Ammon's horn (tissue), 1 donor: ENCODE data around the gene CSTF3.
A peak's percentile ranks its signal among the peaks of the same experiment; 100 is the strongest.
"Not testable (repeated sequence)": the region's sequence is repeated elsewhere in the genome, so short reads cannot be mapped to it uniquely, and the experiment has no call there.

ENCODE experiments used
- DNase-seq: peaks from one replicate; pipeline ENCODE4 v3.0.0-alpha.2; 2016; ENCODE audit warnings: low spot score

Gene CSTF3

DNA sequence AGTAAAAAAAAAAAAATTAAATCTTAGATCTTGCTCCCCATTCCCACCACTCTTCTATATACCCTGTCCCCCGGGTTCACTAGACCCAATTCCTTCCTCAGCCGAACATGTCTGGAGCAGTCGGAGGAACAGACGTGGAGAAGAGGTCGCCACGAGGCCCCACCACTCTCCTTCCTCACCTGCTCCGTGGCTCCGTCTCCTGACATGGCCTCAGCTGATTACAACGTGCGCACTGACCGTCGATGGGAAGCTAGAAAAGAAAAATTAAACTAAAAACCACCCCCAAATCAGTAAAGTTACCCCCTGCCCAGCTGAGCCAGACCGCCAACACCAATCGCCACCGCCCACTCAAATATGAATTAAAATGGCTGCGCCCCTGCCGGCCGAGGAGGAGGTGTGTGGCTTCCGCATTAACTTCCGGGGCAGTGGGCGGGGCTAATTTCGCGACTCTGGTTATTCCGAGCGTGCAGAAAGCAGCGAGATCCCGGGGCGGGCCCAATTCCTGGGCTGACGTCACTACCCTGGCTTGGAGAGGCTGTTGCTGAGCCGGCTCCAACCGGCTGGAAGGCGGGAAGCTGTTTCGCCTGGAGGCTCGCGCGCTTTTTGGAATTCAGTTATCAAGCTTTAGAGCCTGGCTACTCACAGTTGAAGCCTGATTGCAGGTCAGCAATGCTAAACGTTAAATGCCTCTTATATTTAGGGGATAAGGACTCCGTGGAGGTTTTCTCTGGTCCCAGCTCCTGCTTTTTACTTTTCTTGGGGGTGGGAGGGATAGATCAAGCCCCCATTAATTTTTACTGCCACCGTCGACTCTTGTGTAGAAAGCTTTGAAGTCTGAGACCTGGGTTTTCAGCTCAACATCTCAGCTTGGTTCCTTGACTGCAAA, at the start of gene CSTF3:
Gene CSTF3, minus strand, starts transcription at position 361 of the 886 bp plus-strand sequence. Its CDS starts 155 bp downstream, at position 206.
- peak; percentile 99 for DNase-seq

DNA sequence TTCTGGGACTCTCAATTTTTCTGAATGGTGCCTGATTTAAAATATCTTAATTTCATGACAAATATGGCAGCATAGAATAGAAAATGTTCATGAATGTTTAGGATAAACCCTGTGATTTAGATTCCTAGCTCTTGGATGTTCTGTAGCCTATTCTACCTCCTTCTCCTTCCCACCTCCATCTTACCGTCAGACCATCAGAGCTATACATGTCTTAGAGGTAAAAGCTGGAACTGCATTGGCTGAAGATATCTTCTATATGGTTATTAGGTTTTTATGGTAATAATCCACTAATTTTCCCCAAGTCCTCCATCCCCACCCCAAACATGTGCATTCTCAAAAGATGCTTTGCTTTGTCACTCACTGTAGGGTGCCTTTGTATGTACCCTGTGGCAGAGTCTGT, 46.9 kb upstream of the CSTF3 start:
- no peak for DNase-seq

DNA sequence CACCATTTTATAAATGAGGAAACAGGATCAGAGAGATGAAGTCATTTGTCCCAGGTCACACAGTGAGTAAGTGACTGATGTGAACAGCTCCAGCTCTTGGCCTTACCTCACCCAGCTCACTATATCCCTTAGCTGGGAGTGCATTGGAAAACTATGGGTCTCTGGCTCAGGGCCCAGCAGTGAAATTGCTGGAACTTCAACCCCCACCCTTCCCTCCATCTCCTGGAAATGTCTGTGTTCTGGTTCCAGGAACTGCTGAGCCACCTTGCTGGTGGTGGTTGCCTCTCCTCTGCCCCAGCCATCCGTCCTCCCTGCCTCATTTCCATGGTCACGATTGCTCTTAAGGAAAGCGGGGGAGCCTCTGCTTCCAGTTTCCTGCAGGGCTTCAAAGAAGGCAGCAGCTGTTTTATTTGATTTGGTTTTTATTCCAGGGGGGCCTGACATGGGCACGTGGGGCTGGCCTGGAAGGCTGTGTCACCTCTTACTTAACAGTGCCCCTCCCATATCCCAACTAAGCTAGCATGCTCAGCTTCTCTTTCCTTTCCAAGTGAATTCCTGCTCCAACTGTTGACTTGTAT, 46.2 kb upstream of the CSTF3 start:
- DNase-seq: no peak

DNA sequence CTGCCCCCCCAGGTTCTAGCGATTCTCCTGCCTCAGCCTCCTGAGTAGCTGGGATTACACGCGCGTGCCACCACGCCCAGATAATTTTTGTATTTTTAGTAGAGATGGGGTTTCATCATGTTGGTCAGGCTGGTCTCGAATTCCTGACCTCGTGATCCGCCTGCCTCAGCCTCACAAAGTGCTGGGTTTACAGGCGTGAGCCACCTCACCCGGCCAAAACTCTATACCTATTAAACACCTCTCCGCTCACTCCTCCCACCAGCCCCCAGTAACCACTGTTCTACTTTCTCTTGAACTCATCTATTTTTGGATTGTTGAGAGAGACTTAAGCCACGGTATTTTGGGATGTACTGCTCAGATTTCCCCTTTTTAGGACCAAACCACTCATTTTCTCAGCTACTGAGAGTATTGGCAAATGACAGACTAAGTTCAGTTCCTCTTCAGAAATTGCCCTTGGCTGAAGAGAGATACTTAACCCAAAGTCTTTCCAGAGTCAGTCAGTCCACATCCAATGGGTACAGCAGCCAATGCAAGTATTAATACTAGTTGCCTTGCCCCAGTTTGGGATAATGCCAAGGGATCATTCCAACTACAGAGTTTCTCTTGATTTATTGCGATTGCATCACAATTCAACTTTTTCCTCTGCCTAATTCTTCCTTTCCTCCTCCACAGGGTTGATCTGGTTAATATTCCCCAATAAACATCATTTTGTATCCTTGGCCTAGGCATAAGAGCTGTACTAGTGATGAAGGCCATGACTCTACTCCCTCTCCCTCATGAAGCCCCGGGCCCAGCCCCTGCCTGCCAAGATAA, 36.8 kb upstream of the CSTF3 start:
- DNase-seq: peak; percentile 39

GRCh38 chr11:33195462-33196173, 34.3 kb upstream of the CSTF3 start:
- DNase-seq: peak; percentile 27

- no peak for DNase-seq
Observed at GRCh38 chr11:33194455-33194854, 33.2 kb upstream of the CSTF3 start.

DNA sequence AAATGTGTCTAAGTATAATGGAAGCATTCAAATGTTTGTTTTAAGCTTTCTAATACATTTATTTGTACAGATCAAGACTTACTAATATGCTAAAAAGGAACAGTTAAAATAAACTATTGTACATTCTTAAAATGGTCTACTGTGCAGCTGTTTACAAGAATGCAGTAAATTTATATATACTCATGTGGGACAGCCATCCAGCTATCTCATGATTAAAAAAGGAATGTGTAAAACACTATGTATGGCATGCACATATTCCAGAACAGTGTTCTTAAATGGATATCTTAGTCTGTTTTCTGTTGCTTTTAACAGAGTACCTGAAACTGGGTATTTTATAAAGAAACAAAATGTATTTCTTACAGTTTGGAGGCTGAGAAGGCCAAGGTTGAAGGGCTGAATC, 30.2 kb upstream of the CSTF3 start:
- DNase-seq: no peak

GRCh38 chr11:33187998-33188722, 26.9 kb upstream of the CSTF3 start:
- DNase-seq: no peak

GRCh38 chr11:33185756-33186155, 24.5 kb upstream of the CSTF3 start:
- DNase-seq: no peak

DNA sequence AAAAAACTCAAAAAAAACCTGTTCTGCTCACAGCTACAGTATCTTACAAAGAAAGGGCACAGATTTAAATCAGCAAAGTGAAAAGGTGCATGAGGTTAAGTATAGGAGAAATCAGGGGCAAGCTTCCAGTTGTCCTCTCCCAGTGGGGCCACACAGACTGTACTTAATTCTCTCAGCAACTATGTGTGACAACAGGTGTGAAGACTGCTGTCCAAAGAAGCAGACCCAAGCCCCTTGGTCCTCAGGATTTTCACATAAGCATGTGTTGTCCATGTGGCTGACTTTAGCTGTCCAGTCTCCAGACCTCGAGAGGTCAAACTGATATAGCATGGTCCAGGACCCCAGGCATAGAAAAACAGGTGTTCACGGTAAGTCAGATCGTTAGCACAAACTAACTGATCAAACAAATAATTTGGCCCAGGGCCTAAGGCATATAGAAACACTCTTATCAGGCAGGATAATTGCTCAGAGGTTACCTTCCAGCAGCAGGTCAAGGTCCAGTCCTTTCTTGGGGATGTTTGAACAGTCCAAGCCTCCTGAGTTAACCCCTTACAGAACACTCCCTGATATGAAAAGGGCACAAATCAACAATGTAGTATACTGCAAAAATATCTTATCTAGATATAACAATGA, 21.1 kb upstream of the CSTF3 start:
- no peak for DNase-seq

- no peak for DNase-seq
Observed at GRCh38 chr11:33179348-33179803, 18.1 kb upstream of the CSTF3 start.

GRCh38 chr11:33178443-33179180, 17.3 kb upstream of the CSTF3 start:
- DNase-seq: no peak

GRCh38 chr11:33177676-33178336, 16.5 kb upstream of the CSTF3 start:
- DNase-seq: no peak

GRCh38 chr11:33176760-33177159, 15.5 kb upstream of the CSTF3 start:
- DNase-seq: not testable (repeated sequence)

DNA sequence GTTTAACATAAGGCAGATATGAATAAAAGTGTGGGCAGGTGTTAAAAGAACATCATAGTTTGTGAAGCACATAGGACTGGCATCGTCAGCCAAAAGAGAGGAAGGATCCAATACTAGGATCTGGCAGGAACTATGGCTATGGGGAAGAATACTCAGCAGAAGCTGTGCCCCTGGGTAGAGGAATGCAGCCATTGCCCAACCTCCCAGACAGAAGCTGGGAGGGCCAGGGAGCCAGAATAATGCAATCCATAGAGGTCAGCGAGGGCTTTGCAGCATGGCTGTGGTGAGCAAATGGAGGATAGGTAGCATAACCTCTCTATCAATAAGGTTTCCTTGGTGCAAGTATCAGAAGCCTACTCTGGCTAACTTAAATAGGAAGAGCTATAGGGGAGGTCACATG, 11.7 kb upstream of the CSTF3 start:
- DNase-seq: no peak

GRCh38 chr11:33172345-33172744, 11.1 kb upstream of the CSTF3 start:
- DNase-seq: no peak

GRCh38 chr11:33171251-33171650, 10.0 kb upstream of the CSTF3 start:
- no peak for DNase-seq

DNA sequence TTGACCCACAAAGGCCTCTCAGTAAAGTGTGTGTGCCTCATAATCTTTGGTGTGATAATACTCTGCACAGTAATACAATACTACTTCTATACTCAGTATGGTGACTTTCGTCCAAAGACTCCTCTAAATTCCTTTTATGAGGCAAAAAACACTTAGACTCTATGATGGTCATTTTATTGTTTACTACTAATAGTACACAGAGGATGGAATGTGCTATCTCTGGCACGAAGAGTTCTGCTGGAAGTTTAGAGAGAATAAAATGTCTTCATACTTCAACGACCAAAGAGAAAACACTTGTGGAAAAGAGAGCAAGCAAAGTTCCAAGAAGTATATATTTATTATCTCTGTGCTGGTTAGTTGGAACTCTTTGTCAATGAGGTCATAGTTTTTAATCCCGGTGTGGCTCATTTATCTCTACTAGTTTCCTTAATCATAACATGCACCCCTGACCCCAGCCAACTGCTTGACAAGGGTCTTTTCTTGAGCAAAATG, 7.5 kb upstream of the CSTF3 start:
- DNase-seq: no peak

DNA sequence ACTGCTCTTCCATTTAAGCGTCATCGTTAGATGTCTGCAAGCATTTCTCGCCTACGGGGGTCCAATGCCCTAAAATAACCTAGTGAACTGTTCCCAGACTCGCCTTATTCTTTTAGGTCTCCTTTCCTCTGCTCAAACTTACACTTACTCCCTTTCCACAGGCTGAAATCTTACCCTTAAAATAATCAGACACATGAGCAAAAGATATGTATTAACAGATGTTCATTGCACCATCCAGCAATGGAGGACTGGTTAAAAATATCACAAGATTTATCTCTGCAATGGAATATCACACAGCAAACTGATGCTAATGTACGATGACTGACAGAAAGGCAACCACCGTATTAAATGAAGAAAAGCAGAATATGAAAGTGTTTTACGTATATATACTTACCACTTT, 1.6 kb upstream of the CSTF3 start:
- no peak for DNase-seq
